ENCODE results near the gene CHORDC1.
"Not testable (repeated sequence)": the region's sequence is repeated elsewhere in the genome, so short reads cannot be mapped to it uniquely, and the experiment has no call there.

GRCh38 chr11:90167704-90168103 is 55.1 kb downstream of the CHORDC1 start:
- not testable (repeated sequence) for TF ChIP-seq CTCF (IDR thresholded peaks at IDR 0.05; ENCODE audit: low read depth, low read length); POLR2A (IDR thresholded peaks at IDR 0.05; ENCODE audit: extremely low read depth, insufficient read length); MAX (IDR thresholded peaks at IDR 0.05; ENCODE audit: low read depth, low read length); MYC (IDR thresholded peaks at IDR 0.05; ENCODE audit: low read depth, low read length)
